MM.1S (cell line): ENCODE data around the gene SLC35A4.

Experiments
- DNase-seq: peaks from one replicate; pipeline ENCODE4 v3.0.0-alpha.2; 2015
- H2AFZ ChIP-seq: fragments of 300-600 bp; sonication (generic); 2 replicates; pipeline ENCODE4 v1.6.0; 2016; ENCODE audit warnings: antibody characterized with exemption, low read length
- H3F3A ChIP-seq: fragments of 300-600 bp; sonication (generic); 2 replicates; pipeline ENCODE4 v1.6.1; 2016; ENCODE audit warnings: mild to moderate bottlenecking, antibody characterized with exemption, low read length, moderate library complexity, mixed read lengths; ENCODE audit not compliant: insufficient read depth
- H3K27ac ChIP-seq: fragments of 300-600 bp; sonication (generic); 2 replicates; pipeline ENCODE4 v1.5.1; 2016; ENCODE audit warnings: mild to moderate bottlenecking, low read length
- H3K27me3 ChIP-seq: fragments of 300-600 bp; sonication (generic); replicated peaks from 2 replicates; pipeline ENCODE4 v1.6.0; 2016; ENCODE audit warnings: low read length; ENCODE audit not compliant: insufficient read depth
- H3K36me3 ChIP-seq: fragments of 300-600 bp; sonication (generic); replicated peaks from 2 replicates; pipeline ENCODE4 v1.6.1; 2016; ENCODE audit warnings: mild to moderate bottlenecking, low read length, mixed read lengths; ENCODE audit not compliant: insufficient read depth
- H3K4me1 ChIP-seq: fragments of 300-600 bp; sonication (generic); 2 replicates; pipeline ENCODE4 v1.6.1; 2016; ENCODE audit warnings: low read length, mixed read lengths
- H3K4me2 ChIP-seq: fragments of 300-600 bp; sonication (generic); 2 replicates; pipeline ENCODE4 v1.6.0; 2016; ENCODE audit warnings: low read depth, low read length
- H3K4me3 ChIP-seq: fragments of 300-600 bp; sonication (generic); 2 replicates; pipeline ENCODE4 v1.5.1; 2016; ENCODE audit warnings: low read length, mixed read lengths
- H3K79me2 ChIP-seq: fragments of 300-600 bp; sonication (generic); 2 replicates; pipeline ENCODE4 v1.6.1; 2016; ENCODE audit warnings: mixed run types, low read length, mixed read lengths
- H3K9ac ChIP-seq: fragments of 300-600 bp; sonication (generic); 2 replicates; pipeline ENCODE4 v1.6.1; 2016; ENCODE audit warnings: low read length, mixed read lengths
- H3K9me2 ChIP-seq: fragments of 300-600 bp; sonication (generic); replicated peaks from 2 replicates; pipeline ENCODE4 v1.6.1; 2016; ENCODE audit warnings: mild to moderate bottlenecking, low read length, mixed read lengths; ENCODE audit not compliant: insufficient read depth
- H3K9me3 ChIP-seq: fragments of 300-600 bp; sonication (generic); replicated peaks from 2 replicates; pipeline ENCODE4 v1.6.1; 2016; ENCODE audit warnings: mild to moderate bottlenecking, low read length, mixed read lengths; ENCODE audit not compliant: insufficient read depth
- H4K20me1 ChIP-seq: fragments of 300-600 bp; sonication (generic); 2 replicates; pipeline ENCODE4 v1.6.1; 2016; ENCODE audit warnings: mild to moderate bottlenecking, low read length, moderate library complexity, mixed read lengths; ENCODE audit not compliant: insufficient read depth
- CTCF ChIP-seq: fragments of 300-600 bp; sonication (generic); IDR thresholded peaks from 2 replicates; pipeline ENCODE4 v1.5.1; 2016; ENCODE audit warnings: antibody characterized with exemption, low read length, mixed read lengths
- EZH2 ChIP-seq: fragments of 300-600 bp; sonication (generic); optimal IDR thresholded peaks from 2 replicates; pipeline ENCODE3; 2017; ENCODE audit warnings: low read depth, mild to moderate bottlenecking, antibody characterized with exemption, low read length, mixed read lengths
- EZH2phosphoT487 ChIP-seq: fragments of 300-600 bp; sonication (generic); IDR thresholded peaks from 2 replicates; pipeline ENCODE4 v1.6.1; 2018; ENCODE audit warnings: antibody characterized with exemption, low read length

The SLC35A4 gene

GRCh38 chr5:140571105-140571504, 6.5 kb downstream of the SLC35A4 start:
- Histone ChIP-seq H3K27ac (no peak overlapping the region), H2AFZ (no peak overlapping the region), H3K9ac (no peak overlapping the region), H3K27me3 (no peaks in the 10 kb centered on the region), H3F3A (peaks cover 18% of the 10 kb centered on the region), H3K36me3 (no peaks in the 10 kb centered on the region), H3K4me1 (peaks cover 30% of the 10 kb centered on the region), H4K20me1 (no peaks in the 10 kb centered on the region), H3K9me2 (no peaks in the 10 kb centered on the region), H3K9me3 (no peaks in the 10 kb centered on the region), H3K79me2 (peaks cover 30% of the 10 kb centered on the region), H3K4me2 (no peak overlapping the region), H3K4me3 (no peak overlapping the region)
- no peak for DNase-seq
- TF ChIP-seq EZH2phosphoT487 (no peak), EZH2 (no peak)

DNA sequence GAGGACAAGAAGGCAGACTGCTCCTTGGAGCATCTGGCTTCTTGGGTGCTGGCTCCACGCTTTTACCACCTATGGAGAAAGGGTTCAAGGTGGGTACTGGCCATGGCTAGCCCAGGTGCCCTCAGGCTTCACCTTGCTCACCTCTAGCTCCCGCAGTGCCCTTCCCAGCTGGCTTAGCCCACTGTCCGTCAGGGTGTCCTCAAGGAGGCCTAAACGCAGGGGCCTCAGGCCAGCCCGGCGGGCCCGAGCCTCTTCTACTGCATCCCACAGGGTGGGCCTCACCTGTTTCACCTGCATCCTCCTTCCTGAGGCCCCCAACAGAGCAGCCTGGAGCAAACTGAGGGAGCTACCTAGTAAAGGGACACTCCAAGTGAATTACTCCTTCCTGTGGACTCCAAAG, 9.1 kb downstream of the SLC35A4 start:
- no peak for DNase-seq
- H3K79me2 ChIP-seq: 0 out of 2 replicates have a peak, but pooled peaks cover 7% of the 10 kb centered on the region
- H3K4me1 ChIP-seq: peaks cover 16% of the 10 kb centered on the region
- H3K4me2 ChIP-seq: no peak overlapping the region
- no peaks in the 10 kb centered on the region for H4K20me1 ChIP-seq
- peaks cover 13% of the 10 kb centered on the region for H3F3A ChIP-seq
- H3K27ac ChIP-seq: no peak overlapping the region
- H3K9ac ChIP-seq: no peak overlapping the region
- no peaks in the 10 kb centered on the region for H3K36me3 ChIP-seq
- H3K9me2 ChIP-seq: no peaks in the 10 kb centered on the region
- H2AFZ ChIP-seq: no peak overlapping the region
- H3K4me3 ChIP-seq: no peak overlapping the region
- TF ChIP-seq CTCF: no peak
- TF ChIP-seq EZH2: no peak
- TF ChIP-seq EZH2phosphoT487: no peak
- no peaks in the 10 kb centered on the region for H3K9me3 ChIP-seq
- no peaks in the 10 kb centered on the region for H3K27me3 ChIP-seq

DNA sequence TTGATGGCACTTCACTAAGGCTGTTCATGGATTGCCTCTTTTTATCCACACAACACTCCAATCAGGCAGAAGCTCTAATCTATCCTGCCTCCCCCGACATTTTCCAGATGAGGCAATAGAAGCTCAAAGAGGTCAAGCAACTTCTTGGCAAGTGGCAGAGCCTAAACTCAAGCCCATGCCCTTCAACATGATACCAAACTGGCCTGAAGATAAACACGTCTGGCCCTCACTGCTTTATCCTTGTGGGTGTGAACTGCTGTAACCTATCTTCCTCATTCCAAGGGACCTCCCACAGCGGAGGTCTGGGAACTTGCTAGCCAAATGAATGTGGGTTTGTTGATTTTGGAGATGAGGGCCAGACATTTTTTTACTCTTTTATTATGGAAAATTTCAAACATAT, 9.5 kb downstream of the SLC35A4 start:
- H3K4me2 ChIP-seq: no peak overlapping the region
- no peaks in the 10 kb centered on the region for H3K36me3 ChIP-seq
- H3K27ac ChIP-seq: no peak overlapping the region
- H2AFZ ChIP-seq: no peak overlapping the region
- H3K9me3 ChIP-seq: no peaks in the 10 kb centered on the region
- TF ChIP-seq EZH2 (no peak), EZH2phosphoT487 (no peak), CTCF (no peak)
- no peak for DNase-seq
- no peak overlapping the region for H3K4me3 ChIP-seq
- H3K79me2 ChIP-seq: 0 out of 2 replicates have a peak, but pooled peaks cover 6% of the 10 kb centered on the region
- no peaks in the 10 kb centered on the region for H3K9me2 ChIP-seq
- H3K27me3 ChIP-seq: no peaks in the 10 kb centered on the region
- H3K9ac ChIP-seq: no peak overlapping the region
- H4K20me1 ChIP-seq: no peaks in the 10 kb centered on the region
- peaks cover 8% of the 10 kb centered on the region for H3F3A ChIP-seq
- H3K4me1 ChIP-seq: peaks cover 12% of the 10 kb centered on the region

DNA sequence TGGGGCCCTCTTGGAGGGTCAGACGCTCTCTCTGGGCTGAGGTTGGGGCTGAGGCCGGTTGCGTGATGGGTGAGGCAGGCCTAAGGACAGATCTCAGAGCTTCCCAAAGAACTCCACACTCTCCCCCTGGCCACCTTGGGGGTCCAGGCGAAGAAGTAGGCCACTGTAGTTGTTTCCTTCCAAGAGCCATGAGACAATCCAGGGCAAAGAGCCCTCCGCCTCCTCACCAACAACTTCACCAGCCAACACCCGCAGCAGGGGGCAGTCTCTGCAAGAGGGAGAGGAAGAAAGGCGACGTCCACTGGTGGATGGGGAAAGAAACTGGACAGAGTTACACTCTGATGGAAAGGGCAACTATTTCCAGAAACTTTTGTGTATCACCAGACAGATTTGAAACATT, 10.7 kb downstream of the SLC35A4 start:
- Histone ChIP-seq H3F3A (no peaks in the 10 kb centered on the region), H3K36me3 (no peaks in the 10 kb centered on the region), H3K4me2 (no peak overlapping the region), H2AFZ (no peak overlapping the region), H3K9me3 (no peaks in the 10 kb centered on the region), H3K9ac (no peak overlapping the region), H4K20me1 (no peaks in the 10 kb centered on the region), H3K4me1 (peaks cover 2% of the 10 kb centered on the region), H3K27ac (no peak overlapping the region), H3K9me2 (no peaks in the 10 kb centered on the region), H3K4me3 (no peak overlapping the region), H3K27me3 (no peaks in the 10 kb centered on the region), H3K79me2 (0 out of 2 replicates have a peak, but pooled peaks cover 1% of the 10 kb centered on the region)
- TF ChIP-seq EZH2 (no peak), EZH2phosphoT487 (no peak), CTCF (no peak)
- DNase-seq: no peak
